ENCODE data around the gene CYP26A1. TPM values are rescaled to one million over a fixed set of nuclear protein-coding genes. Genes with fewer than 3 reads are reported as not detected.

CYP26A1 gene
- total RNA-seq, 1 experiment from 2014 or later = 2.2 TPM

DNA sequence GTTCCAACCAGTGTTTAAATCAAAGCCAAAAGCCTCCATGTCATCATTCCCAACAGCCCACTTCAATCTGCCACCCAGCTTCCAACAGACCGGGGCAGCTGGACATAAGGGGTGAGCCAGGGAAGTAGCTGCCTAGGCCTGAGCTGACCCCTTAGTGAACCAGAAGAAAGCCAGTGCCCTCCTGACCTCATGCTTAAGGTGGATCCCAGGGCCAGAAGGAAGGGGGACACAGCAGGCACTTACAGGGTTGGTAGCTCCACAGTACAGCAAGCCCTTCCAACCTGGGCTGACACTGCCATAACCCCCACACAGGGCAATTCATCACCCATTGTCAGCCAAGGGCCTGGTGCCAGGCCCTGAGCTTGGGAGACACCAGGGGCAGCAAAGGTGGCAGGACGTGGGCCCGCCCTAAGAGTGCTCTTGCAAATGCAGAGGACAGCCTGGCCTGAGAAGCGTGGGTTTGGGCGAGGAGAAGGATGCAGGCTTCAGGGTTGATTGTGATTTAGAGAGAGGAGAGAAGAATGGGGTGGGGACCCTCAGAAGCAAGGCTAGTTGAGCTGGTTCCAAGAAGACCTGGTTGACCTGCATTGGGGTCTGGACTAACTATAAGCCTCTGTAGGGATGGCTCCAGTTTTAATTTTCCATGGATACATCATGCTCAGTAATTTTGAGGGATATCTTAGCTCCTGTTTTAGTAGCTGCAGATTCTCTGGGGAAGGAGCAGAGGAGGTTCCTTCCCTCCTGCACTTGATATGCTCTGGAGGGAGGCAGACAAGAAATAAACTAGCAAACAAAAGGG lies 3.1 kb upstream of the CYP26A1 start:
- no peak overlapping the region for H2AFZ ChIP-seq
- H4K20me1 ChIP-seq (ENCODE audit: insufficient read depth) = no peaks in the 10 kb centered on the region
- intact Hi-C loops (cut with micrococcal nuclease; ENCODE audit: unreplicated experiment) = loop anchor here (5.0 to 10.0 kb wide), 3 partner anchors 63 to 444 kb away; no protein-coding TSS in a partner anchor
- no peak overlapping the region for H3K27ac ChIP-seq
- H3K4me2 ChIP-seq = peak overlapping the region; percentile 19; the same call in 1 of the 2 replicates
- no TSS peak for BruUV-seq (replicated peaks)
- H3K4me1 ChIP-seq (replicated peaks; ENCODE audit: insufficient read depth) = peaks cover 23% of the 10 kb centered on the region; the same call in 1 of the 2 replicates
- no peaks in the 10 kb centered on the region for H3K9me3 ChIP-seq (ENCODE audit: insufficient read depth, low read depth)
- H3F3A ChIP-seq (ENCODE audit: insufficient read depth, low read depth) = no peaks in the 10 kb centered on the region
- DNase-seq = no peak
- TF ChIP-seq, protein P1, sequence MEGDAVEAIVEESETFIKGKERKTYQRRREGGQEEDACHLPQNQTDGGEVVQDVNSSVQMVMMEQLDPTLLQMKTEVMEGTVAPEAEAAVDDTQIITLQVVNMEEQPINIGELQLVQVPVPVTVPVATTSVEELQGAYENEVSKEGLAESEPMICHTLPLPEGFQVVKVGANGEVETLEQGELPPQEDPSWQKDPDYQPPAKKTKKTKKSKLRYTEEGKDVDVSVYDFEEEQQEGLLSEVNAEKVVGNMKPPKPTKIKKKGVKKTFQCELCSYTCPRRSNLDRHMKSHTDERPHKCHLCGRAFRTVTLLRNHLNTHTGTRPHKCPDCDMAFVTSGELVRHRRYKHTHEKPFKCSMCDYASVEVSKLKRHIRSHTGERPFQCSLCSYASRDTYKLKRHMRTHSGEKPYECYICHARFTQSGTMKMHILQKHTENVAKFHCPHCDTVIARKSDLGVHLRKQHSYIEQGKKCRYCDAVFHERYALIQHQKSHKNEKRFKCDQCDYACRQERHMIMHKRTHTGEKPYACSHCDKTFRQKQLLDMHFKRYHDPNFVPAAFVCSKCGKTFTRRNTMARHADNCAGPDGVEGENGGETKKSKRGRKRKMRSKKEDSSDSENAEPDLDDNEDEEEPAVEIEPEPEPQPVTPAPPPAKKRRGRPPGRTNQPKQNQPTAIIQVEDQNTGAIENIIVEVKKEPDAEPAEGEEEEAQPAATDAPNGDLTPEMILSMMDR (conservative IDR thresholded peaks at IDR 0.05) = no peak
- TF ChIP-seq EZH2 (IDR thresholded peaks at IDR 0.05; ENCODE audit: low read depth) = no peak
- H3K4me3 ChIP-seq = no peak overlapping the region
- H3K79me2 ChIP-seq (ENCODE audit: low read depth) = no peaks in the 10 kb centered on the region
- POLR2A ChIA-PET (ENCODE audit: unreplicated experiment) = interaction anchor here (0.8 to 1.0 kb wide), 2 partner anchors 479 to 1147 kb away, joined by 5 to 8 read pairs; partner anchors contain the start of gene BTAF1
- CTCF ChIA-PET = no interaction called here
- no peaks in the 10 kb centered on the region for H3K9me2 ChIP-seq (ENCODE audit: insufficient read depth)
- H3K27me3 ChIP-seq (ENCODE audit: insufficient read depth, low read depth) = no peaks in the 10 kb centered on the region
- H3K36me3 ChIP-seq (ENCODE audit: low read depth) = no peaks in the 10 kb centered on the region

DNA sequence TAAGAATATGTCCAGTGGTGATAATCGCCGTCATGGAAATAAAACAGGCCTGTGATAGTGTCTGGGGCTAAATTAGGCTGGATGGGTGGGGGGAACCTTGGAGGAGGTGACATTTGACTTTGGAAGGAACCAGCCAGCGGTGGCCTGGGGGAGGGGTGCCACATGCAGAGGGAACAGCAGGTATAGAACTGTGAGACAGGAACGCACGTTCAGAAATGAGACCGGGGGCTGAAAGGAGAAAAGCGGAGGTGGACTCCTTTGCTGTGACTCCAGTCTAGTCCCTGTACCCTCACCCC lies 2.6 kb upstream of the CYP26A1 start:
- no peak overlapping the region for H3K4me3 ChIP-seq
- peak overlapping the region; percentile 19; the same call in 1 of the 2 replicates for H3K4me2 ChIP-seq
- ChIA-PET CTCF (no interaction called here), POLR2A (ENCODE audit: unreplicated experiment) (interaction anchor here (1.0 kb wide), 1 partner anchor 480 kb away, joined by 8 read pairs; no protein-coding TSS in a partner anchor)
- H4K20me1 ChIP-seq (ENCODE audit: insufficient read depth) = no peaks in the 10 kb centered on the region
- DNase-seq = no peak
- intact Hi-C loops (cut with micrococcal nuclease; ENCODE audit: unreplicated experiment) = loop anchor here (5.0 to 10.0 kb wide), 3 partner anchors 64 to 444 kb away; no protein-coding TSS in a partner anchor
- H3K36me3 ChIP-seq (ENCODE audit: low read depth) = no peaks in the 10 kb centered on the region
- TF ChIP-seq EZH2 (IDR thresholded peaks at IDR 0.05; ENCODE audit: low read depth) = no peak
- TF ChIP-seq, protein P1 (conservative IDR thresholded peaks at IDR 0.05) = no peak
- no peaks in the 10 kb centered on the region for H3K9me3 ChIP-seq (ENCODE audit: insufficient read depth, low read depth)
- no peaks in the 10 kb centered on the region for H3K9me2 ChIP-seq (ENCODE audit: insufficient read depth)
- no peak overlapping the region for H3K27ac ChIP-seq
- no TSS peak for BruUV-seq (replicated peaks)
- H2AFZ ChIP-seq = no peak overlapping the region
- H3K4me1 ChIP-seq (replicated peaks; ENCODE audit: insufficient read depth) = peaks cover 23% of the 10 kb centered on the region; the same call in 1 of the 2 replicates
- no peaks in the 10 kb centered on the region for H3K27me3 ChIP-seq (ENCODE audit: insufficient read depth, low read depth)
- no peaks in the 10 kb centered on the region for H3F3A ChIP-seq (ENCODE audit: insufficient read depth, low read depth)
- no peaks in the 10 kb centered on the region for H3K79me2 ChIP-seq (ENCODE audit: low read depth)

DNA sequence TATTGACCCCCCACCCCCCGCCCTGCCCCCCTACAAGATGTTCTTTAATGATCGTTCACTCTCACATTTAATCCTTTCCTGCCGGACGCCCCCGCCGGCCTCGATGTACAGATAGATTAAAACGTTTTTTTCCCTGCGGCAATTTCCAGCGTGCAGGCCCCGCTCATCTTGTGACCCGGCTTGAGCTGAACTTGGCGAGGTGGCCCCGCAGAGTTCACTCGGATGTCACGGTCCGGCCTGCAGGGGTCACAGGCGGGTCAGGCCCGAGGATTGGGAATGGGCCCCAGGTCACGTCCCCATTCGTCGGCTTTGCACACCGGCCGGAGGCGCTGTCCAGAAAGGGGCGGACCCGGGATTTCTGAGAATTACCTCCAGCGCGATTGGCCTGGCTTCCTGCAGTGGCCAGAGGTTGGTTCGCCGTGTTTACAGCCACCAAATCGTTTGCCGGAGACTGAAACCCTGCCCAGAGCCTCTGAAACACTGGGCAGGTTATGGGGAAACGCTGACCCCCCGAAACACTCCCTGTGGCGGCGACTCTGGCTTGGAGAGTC lies 1.9 kb upstream of the CYP26A1 start:
- TF ChIP-seq, protein P1 (conservative IDR thresholded peaks at IDR 0.05) = no peak
- TF ChIP-seq EZH2 (IDR thresholded peaks at IDR 0.05; ENCODE audit: low read depth) = no peak
- Histone ChIP-seq H3K79me2 (ENCODE audit: low read depth) (no peaks in the 10 kb centered on the region), H3K4me3 (peak overlapping the region; percentile 73), H3K36me3 (ENCODE audit: low read depth) (no peaks in the 10 kb centered on the region), H3K9me3 (ENCODE audit: insufficient read depth, low read depth) (no peaks in the 10 kb centered on the region), H3K4me2 (peak overlapping the region; percentile 92), H2AFZ (peak overlapping the region; percentile 81), H3K27me3 (ENCODE audit: insufficient read depth, low read depth) (no peaks in the 10 kb centered on the region), H3F3A (ENCODE audit: insufficient read depth, low read depth) (no peaks in the 10 kb centered on the region), H4K20me1 (ENCODE audit: insufficient read depth) (no peaks in the 10 kb centered on the region), H3K4me1 (replicated peaks; ENCODE audit: insufficient read depth) (peaks cover 23% of the 10 kb centered on the region; the same call in 1 of the 2 replicates), H3K9me2 (ENCODE audit: insufficient read depth) (no peaks in the 10 kb centered on the region), H3K27ac (peak overlapping the region; percentile 61)
- DNase-seq = peak; percentile 74 to 76
- intact Hi-C loops (cut with micrococcal nuclease; ENCODE audit: unreplicated experiment) = loop anchor here (5.0 to 10.0 kb wide), 3 partner anchors 64 to 443 kb away; no protein-coding TSS in a partner anchor
- ChIA-PET CTCF (no interaction called here), POLR2A (ENCODE audit: unreplicated experiment) (no interaction called here)
- no TSS peak for BruUV-seq (replicated peaks)
